Calu3 (cell line): ENCODE results near the gene SLC25A5. TPM values are rescaled to one million over a fixed set of nuclear protein-coding genes. Genes with fewer than 3 reads are reported as not detected.

ENCODE experiments used
- Bru-seq: library from RNA; stranded (reverse); fragments of 400-500 nt; gene quantifications from one replicate; lab custom pipeline; 2021; lab: Mats Ljungman, UMichigan
- BruChase-seq, 2 experiments: library from RNA; stranded (reverse); fragments of 400-500 nt; gene quantifications; one replicate each; lab custom pipeline; 2021; lab: Mats Ljungman, UMichigan
- BruUV-seq: library from RNA; stranded (reverse); fragments of 400-500 nt; replicated peaks from 2 replicates; lab custom pipeline; 2021; lab: Mats Ljungman, UMichigan
- CTCF ChIA-PET: fragments of 300-600 bp; sonication (Branson Sonifier 250); formaldehyde crosslinking; loops from one replicate; lab custom pipeline; 2022; ENCODE audit warnings: antibody characterized with exemption; lab: Charles Lee
- DNase-seq: peaks from one replicate; pipeline ENCODE4 v3.0.0; 2022
- H3K27ac Mint-ChIP-seq: one replicate; pipeline ENCODE4 v1.8.0; 2022; ENCODE audit warnings: mixed read lengths; ENCODE audit not compliant: unreplicated experiment
- H3K27me3 Mint-ChIP-seq: one replicate; pipeline ENCODE4 v1.8.0; 2022; ENCODE audit warnings: mixed read lengths; ENCODE audit not compliant: unreplicated experiment
- H3K36me3 Mint-ChIP-seq: one replicate; pipeline ENCODE4 v1.8.0; 2022; ENCODE audit warnings: mild to moderate bottlenecking, moderate library complexity, mixed read lengths; ENCODE audit not compliant: insufficient read depth, unreplicated experiment
- H3K4me1 Mint-ChIP-seq: one replicate; pipeline ENCODE4 v1.8.0; 2022; ENCODE audit warnings: mild to moderate bottlenecking, low read depth, mixed read lengths; ENCODE audit not compliant: unreplicated experiment
- H3K4me3 Mint-ChIP-seq: one replicate; pipeline ENCODE4 v1.8.0; 2022; ENCODE audit warnings: mild to moderate bottlenecking, low read depth, moderate library complexity, mixed read lengths; ENCODE audit not compliant: unreplicated experiment
- H3K9me3 Mint-ChIP-seq: one replicate; pipeline ENCODE4 v1.8.0; 2022; ENCODE audit warnings: low read depth, mixed read lengths; ENCODE audit not compliant: unreplicated experiment
- intact Hi-C: fragments of 100-400 bp; cut with micrococcal nuclease; formaldehyde crosslinking; loops from one replicate; pipeline ENCODE4 v1.10.0; 2022; ENCODE audit not compliant: unreplicated experiment
- long read RNA-seq: library from polyadenylated mRNA; stranded (forward); transcript quantifications from one replicate; pipeline ENCODE4 v2.0.0, GENCODE V29; 2022
- total RNA-seq: library from RNA; stranded (reverse); gene quantifications from 2 replicates; pipeline ENCODE4 v1.2.3, GENCODE V29; 2022
- TF ChIP-seq, protein P1 (sequence below): fragments of 200-600 bp; IDR thresholded peaks from one replicate; pipeline ENCODE4 v1.8.0; 2022; ENCODE audit warnings: antibody characterized with exemption; ENCODE audit not compliant: unreplicated experiment

Gene SLC25A5
- total RNA-seq (396 and 416 TPM in 2 replicates), Bru-seq, nascent RNA (percentile 94 among the genes with signal in this experiment), BruChase-seq, experiment 1, labeled RNA remaining after a 6-hour chase (percentile 100 among the genes with signal in this experiment), BruChase-seq, experiment 2, labeled RNA remaining after a 2-hour chase (percentile 99 among the genes with signal in this experiment)
- long read RNA-seq, transcript SLC25A5-201 (4 exons, 1,274 nt), result major isoform, 577 of 1,282 reads
- long read RNA-seq, partial matches to known transcripts, result 694 of 1,282 reads
- long read RNA-seq, other reads (novel, unspliced or antisense), result 10 of 1,282 reads

DNA sequence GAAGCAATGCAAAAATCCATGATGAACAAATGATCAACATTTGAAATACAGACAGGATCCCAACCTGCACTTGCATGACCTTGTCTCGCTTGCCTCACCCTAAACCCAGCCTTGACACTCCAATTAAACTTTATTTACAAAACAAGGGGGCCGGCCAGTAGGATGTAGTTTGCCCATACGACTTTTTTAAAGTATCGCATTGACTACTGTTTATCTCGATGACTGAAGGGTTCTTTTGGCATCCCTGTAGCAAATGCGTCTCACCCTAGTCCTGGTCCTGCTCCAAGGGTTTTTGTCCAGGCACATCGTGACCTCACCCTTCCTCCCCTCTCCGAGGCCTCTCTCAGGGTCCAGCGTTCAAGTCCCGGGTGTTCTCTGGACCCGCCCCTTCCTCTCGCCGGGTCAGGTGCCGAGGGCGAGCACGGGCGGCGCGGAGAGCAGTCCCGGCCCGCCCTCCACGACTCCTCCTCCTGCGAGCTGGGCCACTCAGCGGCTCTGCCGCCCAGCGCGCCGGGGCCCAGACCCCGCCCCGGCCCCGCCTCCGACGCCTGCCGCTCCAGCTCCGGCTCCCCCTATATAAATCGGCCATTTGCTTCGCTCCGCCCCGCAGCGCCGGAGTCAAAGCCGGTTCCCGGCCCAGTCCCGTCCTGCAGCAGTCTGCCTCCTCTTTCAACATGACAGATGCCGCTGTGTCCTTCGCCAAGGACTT, at the start of gene SLC25A5:
Gene SLC25A5 (plus strand): TSS at position 603 of the 709 bp plus-strand sequence. CDS start 72 bp downstream, at position 675.
- H3K4me3 Mint-ChIP-seq, result peak within 1 kb of the TSS; percentile 100
- H3K36me3 Mint-ChIP-seq, result peaks cover 44% of the 10 kb centered on the region
- no peaks in the 10 kb centered on the region for H3K9me3 Mint-ChIP-seq
- no TSS peak for BruUV-seq
- intact Hi-C loops, result loop anchor here (5.0 kb wide), 1 partner anchor 76 kb away; no protein-coding TSS in a partner anchor
- TF ChIP-seq, protein P1, sequence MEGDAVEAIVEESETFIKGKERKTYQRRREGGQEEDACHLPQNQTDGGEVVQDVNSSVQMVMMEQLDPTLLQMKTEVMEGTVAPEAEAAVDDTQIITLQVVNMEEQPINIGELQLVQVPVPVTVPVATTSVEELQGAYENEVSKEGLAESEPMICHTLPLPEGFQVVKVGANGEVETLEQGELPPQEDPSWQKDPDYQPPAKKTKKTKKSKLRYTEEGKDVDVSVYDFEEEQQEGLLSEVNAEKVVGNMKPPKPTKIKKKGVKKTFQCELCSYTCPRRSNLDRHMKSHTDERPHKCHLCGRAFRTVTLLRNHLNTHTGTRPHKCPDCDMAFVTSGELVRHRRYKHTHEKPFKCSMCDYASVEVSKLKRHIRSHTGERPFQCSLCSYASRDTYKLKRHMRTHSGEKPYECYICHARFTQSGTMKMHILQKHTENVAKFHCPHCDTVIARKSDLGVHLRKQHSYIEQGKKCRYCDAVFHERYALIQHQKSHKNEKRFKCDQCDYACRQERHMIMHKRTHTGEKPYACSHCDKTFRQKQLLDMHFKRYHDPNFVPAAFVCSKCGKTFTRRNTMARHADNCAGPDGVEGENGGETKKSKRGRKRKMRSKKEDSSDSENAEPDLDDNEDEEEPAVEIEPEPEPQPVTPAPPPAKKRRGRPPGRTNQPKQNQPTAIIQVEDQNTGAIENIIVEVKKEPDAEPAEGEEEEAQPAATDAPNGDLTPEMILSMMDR, result no peak
- no peaks in the 10 kb centered on the region for H3K4me1 Mint-ChIP-seq
- CTCF ChIA-PET, result interaction anchor here (1.4 to 2.6 kb wide), 3 partner anchors 10 to 44 kb away, joined by 6 to 16 read pairs (median 7); no protein-coding TSS in a partner anchor
- peak; percentile 90 for DNase-seq
- peak within 1 kb of the TSS; percentile 84 for H3K27ac Mint-ChIP-seq
- H3K27me3 Mint-ChIP-seq, result no peaks in the 10 kb centered on the region

DNA sequence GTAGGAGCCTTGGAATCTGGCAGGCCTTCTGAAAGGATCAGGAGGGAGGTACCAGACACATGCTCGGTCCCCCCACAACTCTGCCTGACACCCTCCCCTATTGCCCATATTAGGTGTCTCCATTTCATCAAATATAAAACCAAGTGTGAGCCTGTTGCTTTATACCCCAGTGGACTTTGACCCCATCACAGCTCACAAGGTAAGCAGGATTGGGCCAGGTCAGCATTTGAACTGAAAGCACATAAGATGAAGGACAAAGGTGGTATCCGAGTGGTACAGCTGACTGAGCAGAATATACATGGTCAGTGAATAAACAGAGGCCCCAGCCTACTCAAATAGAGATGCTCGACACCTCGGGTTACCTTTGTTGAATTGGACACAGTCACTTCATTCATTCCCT, 49.1 kb upstream of the SLC25A5 start:
- Mint-ChIP-seq H3K4me1 (peaks cover 15% of the 10 kb centered on the region), H3K36me3 (no peaks in the 10 kb centered on the region), H3K9me3 (no peaks in the 10 kb centered on the region), H3K27ac (no peak overlapping the region), H3K27me3 (no peaks in the 10 kb centered on the region), H3K4me3 (no peak overlapping the region)
- no peak for DNase-seq
- TF ChIP-seq, protein P1, result no peak
- BruUV-seq, result no TSS peak
- intact Hi-C loops, result no loop called here
- CTCF ChIA-PET, result no interaction called here

DNA sequence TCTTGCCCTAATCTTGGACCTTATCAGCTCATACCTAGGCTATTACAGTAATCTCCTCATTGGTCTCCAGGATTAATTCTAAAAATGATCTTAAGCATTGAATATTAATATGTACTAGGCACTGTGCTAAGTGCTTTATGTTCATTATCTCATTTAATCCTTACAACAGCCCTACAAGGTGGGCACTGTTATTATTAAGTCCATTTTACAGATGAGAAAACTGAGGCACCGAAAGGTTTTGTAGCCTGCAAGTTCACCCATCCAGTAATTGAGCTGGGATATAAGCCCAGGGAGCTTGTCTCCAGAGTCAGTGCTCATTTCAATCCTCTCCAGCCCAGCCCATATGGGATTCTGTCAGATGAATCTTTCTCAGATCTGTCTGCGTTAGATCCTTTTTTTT, 48.3 kb upstream of the SLC25A5 start:
- intact Hi-C loops, result no loop called here
- Mint-ChIP-seq H3K27me3 (no peaks in the 10 kb centered on the region), H3K4me3 (no peak overlapping the region), H3K27ac (no peak overlapping the region), H3K36me3 (no peaks in the 10 kb centered on the region), H3K4me1 (peaks cover 15% of the 10 kb centered on the region), H3K9me3 (no peaks in the 10 kb centered on the region)
- TF ChIP-seq, protein P1, result no peak
- no peak for DNase-seq
- CTCF ChIA-PET, result no interaction called here
- no TSS peak for BruUV-seq

DNA sequence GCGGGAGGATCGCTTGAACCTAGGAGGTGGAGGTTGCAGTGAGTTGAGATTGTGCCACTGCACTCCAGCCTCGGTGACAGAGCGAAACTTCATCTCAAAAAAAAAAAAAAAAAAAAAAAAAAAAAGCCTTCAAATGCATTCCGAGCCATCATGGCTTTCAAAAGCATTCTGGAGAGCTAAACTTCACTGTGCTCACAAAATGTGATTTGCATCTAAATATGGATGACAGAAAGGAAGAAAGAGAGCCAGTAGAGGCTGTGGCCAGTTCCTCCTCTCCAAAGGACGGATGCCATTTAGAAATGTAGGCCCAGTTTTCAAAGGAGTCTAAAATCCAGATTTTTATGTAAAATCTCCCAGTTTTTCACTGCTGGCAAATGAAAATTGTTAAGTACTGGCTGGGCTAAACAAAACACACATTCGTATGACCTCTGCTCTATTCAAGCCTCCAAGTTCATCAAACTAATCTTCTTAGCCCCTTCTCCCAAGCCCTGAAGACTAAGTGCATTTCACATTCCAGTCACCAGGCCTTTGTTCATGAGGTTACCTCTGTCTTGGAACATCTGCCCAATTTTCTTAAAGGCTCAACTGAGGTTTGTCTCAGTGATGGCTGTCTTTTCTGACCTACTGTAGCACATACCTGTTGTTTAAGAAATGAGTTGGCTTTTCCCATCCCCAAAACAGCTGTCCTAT, 47.1 kb upstream of the SLC25A5 start:
- Mint-ChIP-seq H3K9me3 (no peaks in the 10 kb centered on the region), H3K27ac (no peak overlapping the region)

More for the DNA sequence above, 47.1 kb upstream of the SLC25A5 start:
- CTCF ChIA-PET, result no interaction called here
- no TSS peak for BruUV-seq
- Mint-ChIP-seq H3K4me3 (no peak overlapping the region), H3K4me1 (peaks cover 15% of the 10 kb centered on the region), H3K36me3 (no peaks in the 10 kb centered on the region), H3K27me3 (no peaks in the 10 kb centered on the region)
- intact Hi-C loops, result no loop called here
- DNase-seq, result no peak
- TF ChIP-seq, protein P1, result no peak
